ENCODE results near the gene VTI1B. TPM values are rescaled to one million over a fixed set of nuclear protein-coding genes. Genes with fewer than 3 reads are reported as not detected.
A peak's percentile ranks its signal among the peaks of the same experiment; 100 is the strongest.

The VTI1B gene
- total RNA-seq, 5 donors from 2014 or later (not counting 1 experiment from before 2014, with no cell fraction given) = 41.6 to 66.9 (median 54.7) TPM

GRCh38 chr14:67644428-67644827 is 30.0 kb downstream of the VTI1B start:
- WGBS (ENCODE audit: insufficient coverage) = 60% methylated on average over 1 of the region's 2 CpGs

GRCh38 chr14:67643713-67644112 is 30.7 kb downstream of the VTI1B start:
- no peaks in the 10 kb centered on the region for H3K27me3 Mint-ChIP-seq
- ATAC-seq (replicated peaks in 1 of 4) (no peak), DNase-seq (no peak)
- no peaks in the 10 kb centered on the region for H3K9me3 Mint-ChIP-seq
- ChIA-PET POLR2A (interaction anchor here in 1 of 2 donors (1.4 kb wide), 1 partner anchor 14 kb away, joined by 4 read pairs; no protein-coding TSS in a partner anchor), CTCF (interaction anchor here (0.6 kb wide), 2 partner anchors 59 to 77 kb away, joined by 8 read pairs; no protein-coding TSS in a partner anchor)
- H3K9me3 ChIP-seq = no peaks in the 10 kb centered on the region
- no peaks in the 10 kb centered on the region for H3K27me3 ChIP-seq (replicated peaks in 1 of 2; ENCODE audit: control insufficient read depth in 2 of 2, extremely low read depth in 1 of 2, insufficient read depth in 2 of 2, low read length in 1 of 2)
- H3K4me1 ChIP-seq (ENCODE audit: control insufficient read depth in 1 of 2, extremely low read depth in 1 of 2, insufficient read depth in 2 of 2, low read length in 2 of 2) = no peaks in the 10 kb centered on the region
- H3K4me3 ChIP-seq (ENCODE audit: control insufficient read depth in 1 of 2, extremely low read depth in 1 of 2, low read length in 1 of 2) = no peak overlapping the region
- H3K4me3 Mint-ChIP-seq = no peak overlapping the region
- H3K36me3 Mint-ChIP-seq = peaks cover 17% of the 10 kb centered on the region
- H3K4me1 Mint-ChIP-seq = peaks cover 5 to 6% (median 6%) of the 10 kb centered on the region in 3 donors
- peak overlapping the region; percentile 2 to 38 for H3K27ac Mint-ChIP-seq
- no CpG with 5 or more reads among the region's 1 CpG for WGBS (ENCODE audit: insufficient coverage)
- no peak overlapping the region for H3K27ac ChIP-seq (ENCODE audit: low read length)
- peaks cover 3 to 13% of the 10 kb centered on the region in 2 donors for H3K36me3 ChIP-seq (ENCODE audit: control insufficient read depth in 2 of 2, extremely low read depth in 1 of 2, insufficient read depth in 1 of 2, low read length in 1 of 2)

More at GRCh38 chr14:67644428-67644827, 30.0 kb downstream of the VTI1B start:
- Histone ChIP-seq H3K4me3 (ENCODE audit: control insufficient read depth in 1 of 2, extremely low read depth in 1 of 2, low read length in 1 of 2) (no peak overlapping the region), H3K9me3 (no peaks in the 10 kb centered on the region), H3K27me3 (replicated peaks in 1 of 2; ENCODE audit: control insufficient read depth in 2 of 2, extremely low read depth in 1 of 2, insufficient read depth in 2 of 2, low read length in 1 of 2) (no peaks in the 10 kb centered on the region), H3K4me1 (ENCODE audit: control insufficient read depth in 1 of 2, extremely low read depth in 1 of 2, insufficient read depth in 2 of 2, low read length in 2 of 2) (no peaks in the 10 kb centered on the region), H3K27ac (ENCODE audit: low read length) (no peak overlapping the region), H3K36me3 (ENCODE audit: control insufficient read depth in 2 of 2, extremely low read depth in 1 of 2, insufficient read depth in 1 of 2, low read length in 1 of 2) (peaks cover 3 to 20% of the 10 kb centered on the region in 2 donors)
- Mint-ChIP-seq H3K27ac (no peak overlapping the region), H3K4me3 (no peak overlapping the region), H3K27me3 (no peaks in the 10 kb centered on the region), H3K36me3 (peaks cover 22% of the 10 kb centered on the region), H3K4me1 (peaks cover 5 to 6% (median 6%) of the 10 kb centered on the region in 3 donors), H3K9me3 (no peaks in the 10 kb centered on the region)
- ChIA-PET POLR2A (interaction anchor here in 1 of 2 donors (1.4 kb wide), 1 partner anchor 14 kb away, joined by 4 read pairs; no protein-coding TSS in a partner anchor), CTCF (no interaction called here)
- no peak for ATAC-seq (replicated peaks in 1 of 4)
- DNase-seq = no peak

- ChIA-PET POLR2A (no interaction called here), CTCF (no interaction called here)
- DNase-seq (no peak), ATAC-seq (replicated peaks in 1 of 4) (no peak)
- Histone ChIP-seq H3K4me3 (ENCODE audit: control insufficient read depth in 1 of 2, extremely low read depth in 1 of 2, low read length in 1 of 2) (no peak overlapping the region), H3K4me1 (ENCODE audit: control insufficient read depth in 1 of 2, extremely low read depth in 1 of 2, insufficient read depth in 2 of 2, low read length in 2 of 2) (no peaks in the 10 kb centered on the region), H3K36me3 (ENCODE audit: control insufficient read depth in 2 of 2, extremely low read depth in 1 of 2, insufficient read depth in 1 of 2, low read length in 1 of 2) (peaks cover 3% of the 10 kb centered on the region in 2 donors), H3K27me3 (replicated peaks in 1 of 2; ENCODE audit: control insufficient read depth in 2 of 2, extremely low read depth in 1 of 2, insufficient read depth in 2 of 2, low read length in 1 of 2) (no peaks in the 10 kb centered on the region), H3K9me3 (no peaks in the 10 kb centered on the region), H3K27ac (ENCODE audit: low read length) (no peak overlapping the region)
- no peak overlapping the region for H3K27ac Mint-ChIP-seq
- no peak overlapping the region for H3K4me3 Mint-ChIP-seq
- no peaks in the 10 kb centered on the region for H3K27me3 Mint-ChIP-seq
- H3K9me3 Mint-ChIP-seq = no peaks in the 10 kb centered on the region
- peaks cover 14% of the 10 kb centered on the region for H3K36me3 Mint-ChIP-seq
- WGBS (ENCODE audit: insufficient coverage) = 80% methylated on average over 1 of the region's 5 CpGs
- H3K4me1 Mint-ChIP-seq = peaks cover 5 to 6% (median 6%) of the 10 kb centered on the region in 3 donors
Measured at GRCh38 chr14:67641902-67642749, 32.3 kb downstream of the VTI1B start.

- H3K4me1 ChIP-seq (ENCODE audit: control insufficient read depth in 1 of 2, extremely low read depth in 1 of 2, insufficient read depth in 2 of 2, low read length in 2 of 2) = no peaks in the 10 kb centered on the region
- no peaks in the 10 kb centered on the region for H3K27me3 ChIP-seq (replicated peaks in 1 of 2; ENCODE audit: control insufficient read depth in 2 of 2, extremely low read depth in 1 of 2, insufficient read depth in 2 of 2, low read length in 1 of 2)
- H3K4me1 Mint-ChIP-seq = peaks cover 5 to 6% (median 6%) of the 10 kb centered on the region in 3 donors
- ChIA-PET POLR2A (no interaction called here), CTCF (no interaction called here)
- H3K36me3 ChIP-seq (ENCODE audit: control insufficient read depth in 2 of 2, extremely low read depth in 1 of 2, insufficient read depth in 1 of 2, low read length in 1 of 2) = peaks cover 3% of the 10 kb centered on the region in 2 donors
- no peak overlapping the region for H3K4me3 Mint-ChIP-seq
- no peak overlapping the region for H3K27ac Mint-ChIP-seq
- no peak for DNase-seq
- ATAC-seq (replicated peaks in 1 of 4) = no peak
- no peaks in the 10 kb centered on the region for H3K9me3 Mint-ChIP-seq
- no peaks in the 10 kb centered on the region for H3K27me3 Mint-ChIP-seq
- no CpG with 5 or more reads among the region's 1 CpG for WGBS (ENCODE audit: insufficient coverage)
- peaks cover 8% of the 10 kb centered on the region for H3K36me3 Mint-ChIP-seq
- no peaks in the 10 kb centered on the region for H3K9me3 ChIP-seq
- H3K27ac ChIP-seq (ENCODE audit: low read length) = no peak overlapping the region
- H3K4me3 ChIP-seq (ENCODE audit: control insufficient read depth in 1 of 2, extremely low read depth in 1 of 2, low read length in 1 of 2) = no peak overlapping the region
Measured at GRCh38 chr14:67641480-67641879, 33.0 kb downstream of the VTI1B start.

- POLR2A ChIA-PET = no interaction called here
- Mint-ChIP-seq H3K4me3 (no peak overlapping the region), H3K27me3 (no peaks in the 10 kb centered on the region), H3K4me1 (peaks cover 5 to 6% (median 6%) of the 10 kb centered on the region in 3 donors), H3K9me3 (no peaks in the 10 kb centered on the region), H3K27ac (no peak overlapping the region), H3K36me3 (peaks cover 3% of the 10 kb centered on the region)
- no peaks in the 10 kb centered on the region for H3K36me3 ChIP-seq (ENCODE audit: control insufficient read depth in 2 of 2, extremely low read depth in 1 of 2, insufficient read depth in 1 of 2, low read length in 1 of 2)
- H3K9me3 ChIP-seq = no peaks in the 10 kb centered on the region
- DNase-seq (no peak), ATAC-seq (replicated peaks in 1 of 4) (no peak)
- 100% methylated on average over 3 of the region's 3 CpGs for WGBS (ENCODE audit: insufficient coverage)
- no peaks in the 10 kb centered on the region for H3K27me3 ChIP-seq (replicated peaks in 1 of 2; ENCODE audit: control insufficient read depth in 2 of 2, extremely low read depth in 1 of 2, insufficient read depth in 2 of 2, low read length in 1 of 2)
- no peak overlapping the region for H3K27ac ChIP-seq (ENCODE audit: low read length)
- CTCF ChIA-PET = interaction anchor here in 1 of 2 donors (0.5 kb wide), 1 partner anchor 16 kb away, joined by 4 read pairs; no protein-coding TSS in a partner anchor
- no peaks in the 10 kb centered on the region for H3K4me1 ChIP-seq (ENCODE audit: control insufficient read depth in 1 of 2, extremely low read depth in 1 of 2, insufficient read depth in 2 of 2, low read length in 2 of 2)
- H3K4me3 ChIP-seq (ENCODE audit: control insufficient read depth in 1 of 2, extremely low read depth in 1 of 2, low read length in 1 of 2) = no peak overlapping the region
Measured at GRCh38 chr14:67638642-67639041, 35.8 kb downstream of the VTI1B start.

- H3K27me3 Mint-ChIP-seq = no peaks in the 10 kb centered on the region
- CTCF ChIA-PET = interaction anchor here in 1 of 2 donors (0.7 kb wide), 1 partner anchor 23 kb away, joined by 4 read pairs; no protein-coding TSS in a partner anchor
- ATAC-seq (replicated peaks in 1 of 4) = no peak
Measured at GRCh38 chr14:67636361-67636919, 38.0 kb downstream of the VTI1B start.

More at GRCh38 chr14:67636361-67636919, 38.0 kb downstream of the VTI1B start:
- no peak for DNase-seq
- H3K4me1 ChIP-seq (ENCODE audit: control insufficient read depth in 1 of 2, extremely low read depth in 1 of 2, insufficient read depth in 2 of 2, low read length in 2 of 2) = no peaks in the 10 kb centered on the region
- POLR2A ChIA-PET = interaction anchor here in 1 of 2 donors (0.6 to 0.7 kb wide), 2 partner anchors 15 to 53 kb away, joined by 3 to 8 read pairs; no protein-coding TSS in a partner anchor
- no peaks in the 10 kb centered on the region for H3K27me3 ChIP-seq (replicated peaks in 1 of 2; ENCODE audit: control insufficient read depth in 2 of 2, extremely low read depth in 1 of 2, insufficient read depth in 2 of 2, low read length in 1 of 2)
- no peak overlapping the region for H3K27ac Mint-ChIP-seq
- H3K36me3 ChIP-seq (ENCODE audit: control insufficient read depth in 2 of 2, extremely low read depth in 1 of 2, insufficient read depth in 1 of 2, low read length in 1 of 2) = no peaks in the 10 kb centered on the region
- WGBS (ENCODE audit: insufficient coverage) = no CpG with 5 or more reads among the region's 3 CpGs
- no peak overlapping the region for H3K27ac ChIP-seq (ENCODE audit: low read length)
- H3K9me3 ChIP-seq = no peaks in the 10 kb centered on the region
- H3K4me1 Mint-ChIP-seq = no peaks in the 10 kb centered on the region
- H3K9me3 Mint-ChIP-seq = no peaks in the 10 kb centered on the region
- no peak overlapping the region for H3K4me3 Mint-ChIP-seq
- H3K36me3 Mint-ChIP-seq = peaks cover 15% of the 10 kb centered on the region
- no peak overlapping the region for H3K4me3 ChIP-seq (ENCODE audit: control insufficient read depth in 1 of 2, extremely low read depth in 1 of 2, low read length in 1 of 2)

Measured in T-cell (primary cell).